Left ventricle myocardium superior (tissue), 1 donor: ENCODE data around the gene INSM1. TPM values are rescaled to one million over a fixed set of nuclear protein-coding genes. Genes with fewer than 3 reads are reported as not detected.

ENCODE experiments used
- ATAC-seq: fragments of 200-7000 bp; cut with Tn5 transposase; one replicate; pipeline ENCODE4 v1.9.1; 2020; ENCODE audit warnings: mild to moderate bottlenecking, moderate library complexity
- DNase-seq: peaks from one replicate; pipeline ENCODE4 v3.0.0-alpha.2; 2020
- intact Hi-C: fragments of 100-400 bp; cut with micrococcal nuclease; formaldehyde crosslinking; loops from one replicate; pipeline ENCODE4 v1.11.0; 2022
- total RNA-seq: library from RNA; stranded (reverse); fragmentation: NEBNext Ultra II Directional; extraction: Animal tissue kit (Norgen Biotek cat#: 25700); gene quantifications from one replicate; pipeline ENCODE4 v1.2.1, GENCODE V29; 2021
- donor health status: DM: no; HTN: yes; CAD: no; lungs with severe emphysema.

INSM1 gene
- total RNA-seq, 1 donor from 2014 or later: not detected

DNA sequence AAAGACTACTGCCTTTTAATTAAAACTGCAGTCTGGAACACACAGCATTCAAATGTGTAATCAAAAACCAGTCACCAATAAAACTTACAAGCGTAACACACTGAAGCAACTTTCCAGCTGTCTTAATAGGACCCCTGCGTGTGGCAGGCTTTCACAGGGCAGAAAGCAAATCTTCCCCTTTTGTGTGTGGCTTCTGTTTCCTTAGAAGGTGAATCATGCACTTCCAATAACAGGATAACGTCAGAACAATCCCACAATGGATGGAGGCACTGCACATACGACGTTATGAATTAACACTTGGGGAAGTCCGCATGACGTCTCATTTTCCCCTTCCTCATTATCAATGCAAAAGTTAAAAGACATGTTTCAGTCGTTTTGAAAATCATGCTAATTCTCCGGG, 44.8 kb downstream of the INSM1 start:
- ATAC-seq: no peak
- intact Hi-C loops: no loop called here

GRCh38 chr20:20413810-20414281, 45.9 kb downstream of the INSM1 start:
- DNase-seq (no peak), ATAC-seq (no peak)
- intact Hi-C loops: no loop called here

More for the DNA sequence above, 44.8 kb downstream of the INSM1 start:
- no peak for DNase-seq

- intact Hi-C loops: no loop called here
- DNase-seq (no peak), ATAC-seq (no peak)
Measured at GRCh38 chr20:20414640-20415220, 46.8 kb downstream of the INSM1 start.

GRCh38 chr20:20415321-20415720, 47.4 kb downstream of the INSM1 start:
- intact Hi-C loops: no loop called here
- no peak for DNase-seq
- no peak for ATAC-seq

- DNase-seq (no peak), ATAC-seq (no peak)
- intact Hi-C loops: no loop called here
Measured at GRCh38 chr20:20417876-20418676, 50.2 kb downstream of the INSM1 start.
